Esophagus mucosa (tissue), 1 donor: ENCODE data around the gene MYLK2. TPM values are rescaled to one million over a fixed set of nuclear protein-coding genes. Genes with fewer than 3 reads are reported as not detected.
"Not testable (repeated sequence)": the region's sequence is repeated elsewhere in the genome, so short reads cannot be mapped to it uniquely, and the experiment has no call there.

Source experiments
- ATAC-seq: fragments of 200-7000 bp; cut with Tn5 transposase; one replicate; pipeline ENCODE4 v1.9.1; 2020
- total RNA-seq: library from RNA; stranded (reverse); gene quantifications from one replicate; pipeline ENCODE4 v1.2.4, GENCODE V29; 2023
- donor health status: DM: yes; HTN: yes; CAD: no.

MYLK2 gene
- total RNA-seq, 1 donor from 2014 or later, result 0.12 TPM

DNA sequence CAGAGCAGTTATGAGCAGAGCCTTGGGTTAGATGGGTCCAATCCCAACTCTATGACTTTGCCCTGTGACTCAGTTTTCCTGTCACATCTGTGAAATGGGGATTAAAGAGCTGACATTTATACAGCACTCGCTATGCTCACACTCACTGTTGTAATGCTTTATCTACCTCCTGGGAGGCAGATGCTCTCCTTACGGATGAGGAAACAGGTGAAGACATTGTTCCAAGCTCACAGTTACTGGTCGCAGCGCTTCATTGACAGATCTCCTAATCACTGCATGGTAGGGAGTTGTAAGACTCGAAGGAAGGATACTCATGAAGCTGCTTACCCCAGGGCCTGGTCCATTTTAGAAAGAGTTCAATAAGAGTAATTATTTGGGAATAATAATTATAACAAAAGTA is 2.9 kb upstream of the MYLK2 start:
- peak; percentile 5 for ATAC-seq

DNA sequence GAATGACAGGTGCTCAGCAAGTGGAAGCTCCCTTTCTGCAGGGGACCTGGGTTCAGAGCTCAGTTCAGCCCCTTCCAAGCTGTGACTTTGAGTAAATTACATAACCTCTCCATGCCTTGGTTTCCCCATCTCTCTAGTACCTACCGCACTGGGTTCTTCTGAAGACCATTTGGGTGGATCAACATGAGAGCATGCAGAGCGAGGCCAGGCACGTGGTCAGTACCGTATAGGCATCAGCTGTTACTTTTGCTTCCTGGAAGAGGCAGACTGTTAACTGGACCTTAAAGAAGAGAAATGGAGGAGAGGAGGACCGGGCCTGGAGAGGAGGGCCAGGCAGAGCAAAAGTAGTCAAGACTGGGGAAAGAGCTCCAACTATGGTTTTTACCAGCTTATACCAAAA is 1.7 kb upstream of the MYLK2 start:
- ATAC-seq, result no peak

DNA sequence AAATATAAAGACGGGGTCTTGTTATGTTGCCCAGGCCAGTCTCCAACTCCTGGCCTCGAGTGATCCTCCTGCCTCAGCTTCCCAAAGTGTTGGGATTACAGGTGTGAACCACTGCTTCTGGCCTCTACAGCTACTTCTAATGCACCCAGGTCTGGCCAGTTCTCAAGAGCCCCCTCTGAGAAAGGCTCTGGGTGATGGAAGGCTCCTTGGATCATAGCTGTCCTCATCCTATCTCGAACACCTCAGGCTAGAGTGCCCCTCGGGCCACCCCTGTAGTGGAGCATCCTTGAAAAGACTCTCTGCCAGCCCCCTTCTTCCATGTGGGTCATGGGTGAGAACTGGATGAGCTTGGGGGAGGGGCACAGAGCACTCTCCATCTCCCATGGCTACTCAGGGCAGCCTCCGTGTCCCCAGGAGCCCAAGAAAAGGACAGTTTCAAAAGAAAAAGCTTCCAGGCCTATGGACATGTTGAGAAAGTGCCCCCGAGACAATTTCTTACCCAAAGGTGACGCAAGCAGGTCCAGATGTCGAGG is 714 bp upstream of the MYLK2 start:
- no peak for ATAC-seq

DNA sequence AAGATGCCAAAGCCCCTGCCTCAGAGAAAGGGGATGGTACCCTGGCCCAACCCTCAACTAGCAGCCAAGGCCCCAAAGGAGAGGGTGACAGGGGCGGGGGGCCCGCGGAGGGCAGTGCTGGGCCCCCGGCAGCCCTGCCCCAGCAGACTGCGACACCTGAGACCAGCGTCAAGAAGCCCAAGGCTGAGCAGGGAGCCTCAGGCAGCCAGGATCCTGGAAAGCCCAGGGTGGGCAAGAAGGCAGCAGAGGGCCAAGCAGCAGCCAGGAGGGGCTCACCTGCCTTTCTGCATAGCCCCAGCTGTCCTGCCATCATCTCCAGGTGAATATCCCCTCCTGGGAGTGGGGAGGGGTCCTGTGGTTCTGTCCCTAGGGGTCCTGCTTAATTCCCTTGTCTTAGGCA is 1.1 kb downstream of the MYLK2 start:
- ATAC-seq, result no peak

DNA sequence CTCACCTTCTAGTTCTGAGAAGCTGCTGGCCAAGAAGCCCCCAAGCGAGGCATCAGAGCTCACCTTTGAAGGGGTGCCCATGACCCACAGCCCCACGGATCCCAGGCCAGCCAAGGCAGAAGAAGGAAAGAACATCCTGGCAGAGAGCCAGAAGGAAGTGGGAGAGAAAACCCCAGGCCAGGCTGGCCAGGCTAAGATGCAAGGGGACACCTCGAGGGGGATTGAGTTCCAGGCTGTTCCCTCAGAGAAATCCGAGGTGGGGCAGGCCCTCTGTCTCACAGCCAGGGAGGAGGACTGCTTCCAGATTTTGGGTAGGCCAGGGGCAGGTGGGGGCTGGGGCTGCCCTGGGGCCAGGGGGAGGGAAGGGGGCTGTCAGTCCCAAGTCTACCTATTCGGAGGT is 2.3 kb downstream of the MYLK2 start:
- ATAC-seq, result no peak

DNA sequence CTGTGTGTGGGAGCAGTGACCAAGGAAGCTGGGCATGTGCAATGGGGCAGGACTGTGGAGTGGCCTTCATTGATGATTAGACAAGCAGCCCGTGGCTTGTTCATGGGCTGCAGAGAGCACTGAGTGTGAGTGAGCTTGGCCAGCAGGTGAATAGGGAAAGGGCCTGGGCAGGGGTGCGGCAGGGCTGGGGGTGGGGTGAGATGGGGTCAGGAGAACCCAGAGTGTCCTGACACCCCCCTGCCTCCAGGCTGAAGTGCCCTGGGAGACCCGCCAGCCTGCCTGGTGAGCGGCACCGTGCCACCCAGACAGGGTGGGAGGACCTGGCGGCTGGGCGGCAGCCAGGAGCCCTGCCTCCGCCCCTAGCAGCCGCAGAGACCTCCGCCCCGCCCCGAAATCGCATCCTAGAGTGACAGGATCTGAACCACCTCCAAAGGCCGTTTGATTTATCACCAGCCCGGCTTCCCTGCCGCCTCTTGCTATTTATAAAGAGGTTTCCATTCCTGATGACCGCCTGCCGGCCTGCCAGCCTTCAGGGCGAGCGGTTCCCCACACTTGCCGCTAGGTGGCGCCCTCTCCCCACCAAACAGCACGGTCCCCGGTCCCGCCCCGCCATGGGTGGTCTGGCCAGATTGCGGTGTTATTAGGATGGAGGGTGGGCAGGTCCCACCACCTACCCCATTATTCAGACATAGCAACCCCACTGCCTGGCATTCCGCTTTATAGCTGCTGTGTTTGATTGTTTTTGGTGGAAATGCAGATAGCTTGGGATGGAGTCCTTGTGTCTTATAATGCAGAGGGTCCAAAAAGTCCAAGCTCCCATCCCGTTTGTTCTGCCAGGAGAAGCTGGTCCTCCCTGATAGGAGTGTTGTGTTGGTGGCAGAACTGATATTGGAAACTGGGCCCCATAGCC is 3.5 kb downstream of the MYLK2 start:
- ATAC-seq, result peak; percentile 65

DNA sequence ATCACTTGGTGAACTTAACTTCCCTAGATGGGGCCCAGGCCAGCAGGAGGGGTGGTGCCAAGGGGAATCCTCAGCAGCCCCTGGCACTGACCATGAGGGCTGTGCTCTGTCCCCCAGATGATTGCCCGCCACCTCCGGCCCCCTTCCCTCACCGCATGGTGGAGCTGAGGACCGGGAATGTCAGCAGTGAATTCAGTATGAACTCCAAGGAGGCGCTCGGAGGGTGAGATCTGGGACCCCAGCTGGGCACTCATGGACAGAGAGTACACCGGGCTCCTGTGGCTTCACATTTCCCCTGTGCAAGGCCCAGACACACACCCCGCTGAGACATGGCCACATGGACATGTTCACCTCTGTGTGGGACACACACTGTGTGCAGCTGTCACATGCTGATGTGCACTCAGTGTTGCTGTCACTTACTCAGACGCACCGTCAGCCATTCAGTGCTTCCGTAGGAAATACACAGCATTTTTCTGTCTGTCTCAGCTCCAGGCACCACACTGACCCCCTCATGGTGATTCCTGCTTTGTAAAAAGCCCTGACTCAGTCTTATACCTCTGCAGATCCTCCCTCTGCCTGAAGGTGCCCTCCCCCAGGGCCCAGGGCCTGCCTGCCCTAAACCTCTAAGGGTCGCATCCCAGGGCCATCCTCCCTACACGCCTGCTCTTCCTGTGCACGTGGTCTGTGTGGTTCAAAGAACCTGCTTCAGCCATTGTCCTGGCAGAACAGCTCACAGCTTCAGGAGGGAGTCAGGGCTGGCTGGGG is 4.4 kb downstream of the MYLK2 start:
- peak; percentile 15 for ATAC-seq

DNA sequence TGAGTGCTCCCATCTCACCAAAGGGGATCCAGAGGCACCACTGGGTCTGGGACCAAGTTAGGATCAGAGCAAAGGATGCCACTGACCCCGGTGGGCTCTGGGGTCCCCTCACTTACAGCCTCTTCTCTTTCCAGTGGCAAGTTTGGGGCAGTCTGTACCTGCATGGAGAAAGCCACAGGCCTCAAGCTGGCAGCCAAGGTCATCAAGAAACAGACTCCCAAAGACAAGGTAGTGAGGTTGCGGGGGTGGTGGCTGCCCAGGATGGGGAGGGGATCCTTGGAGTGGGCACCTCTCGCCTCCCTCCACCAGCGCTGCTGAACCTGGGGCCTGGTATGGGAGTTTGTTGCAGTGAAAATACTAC is 4.9 kb downstream of the MYLK2 start:
- ATAC-seq, result no peak

DNA sequence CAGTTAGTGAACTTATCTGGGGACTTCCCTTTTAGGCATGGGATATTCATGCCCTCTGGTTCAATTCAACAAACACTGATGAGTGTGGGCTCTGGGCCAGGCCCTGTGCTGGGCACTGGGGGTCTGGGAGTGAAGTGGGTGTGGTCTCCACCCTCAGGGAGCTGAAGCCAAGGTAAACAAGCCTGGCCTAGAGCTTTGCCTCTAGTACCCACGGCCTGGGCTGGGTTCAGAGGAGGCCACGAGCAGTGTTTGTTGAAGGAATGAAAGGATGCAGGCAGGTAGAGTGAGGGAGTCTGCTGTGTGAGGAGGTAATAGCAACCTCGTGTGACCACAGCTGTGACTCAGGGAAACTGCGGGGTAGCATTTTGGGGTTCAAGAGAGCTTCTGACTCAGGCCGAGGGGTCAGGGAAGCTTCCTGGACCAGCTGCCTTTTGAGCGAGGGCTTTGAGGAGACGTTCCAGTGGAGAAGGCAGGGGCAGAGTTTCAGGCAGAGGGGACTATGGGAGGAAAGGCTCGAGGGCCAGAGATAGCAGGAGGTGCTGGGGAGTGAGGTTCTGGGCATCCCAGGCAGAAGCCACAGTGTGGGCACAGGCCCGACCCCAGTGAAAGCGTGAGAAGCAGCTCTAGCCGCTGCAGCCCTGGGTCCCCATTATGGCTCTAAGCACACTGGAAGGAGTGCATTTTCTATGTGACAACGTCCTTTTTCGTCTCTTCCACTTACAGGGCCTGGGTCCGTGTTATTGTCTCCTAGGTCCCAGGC is 5.6 kb downstream of the MYLK2 start:
- no peak for ATAC-seq

DNA sequence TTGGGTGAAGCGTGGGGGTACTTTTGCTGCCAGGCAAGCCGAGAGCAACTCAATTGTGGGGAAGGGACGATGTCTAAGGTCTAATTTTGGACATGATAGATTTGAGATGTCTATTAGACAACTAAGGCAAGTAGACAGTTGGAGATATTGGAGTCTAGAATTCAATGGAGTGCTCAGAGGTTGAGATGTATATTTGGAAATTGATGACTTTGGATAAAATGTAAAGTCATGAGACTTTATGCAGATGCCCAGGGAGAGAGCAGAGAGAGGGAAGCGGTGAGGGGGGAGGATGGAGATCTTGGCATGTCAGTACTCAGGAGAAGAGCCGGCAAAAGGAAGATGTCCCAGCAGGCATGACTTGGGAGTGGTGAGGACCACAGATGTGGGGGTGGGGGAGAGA is 6.9 kb downstream of the MYLK2 start:
- ATAC-seq, result no peak

DNA sequence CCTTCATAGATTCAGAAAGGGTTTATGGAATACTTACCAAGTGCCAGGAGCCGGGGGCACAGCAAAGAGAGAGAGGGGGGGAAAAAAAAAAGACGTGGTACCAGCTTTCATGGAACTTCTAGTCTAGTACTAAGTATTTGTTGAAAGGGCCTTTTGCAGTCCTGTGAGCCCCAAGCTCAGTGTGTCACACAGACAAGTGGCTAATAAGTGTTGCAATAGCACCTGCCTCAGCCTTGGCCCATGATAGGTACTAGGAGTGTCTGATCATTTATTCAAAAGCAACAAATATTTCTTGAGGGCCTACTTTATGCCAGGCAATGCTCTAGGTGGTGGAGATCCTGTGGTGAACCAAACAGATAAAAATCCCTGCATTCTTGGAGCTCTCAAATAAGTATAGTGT is 7.9 kb downstream of the MYLK2 start:
- ATAC-seq, result no peak

DNA sequence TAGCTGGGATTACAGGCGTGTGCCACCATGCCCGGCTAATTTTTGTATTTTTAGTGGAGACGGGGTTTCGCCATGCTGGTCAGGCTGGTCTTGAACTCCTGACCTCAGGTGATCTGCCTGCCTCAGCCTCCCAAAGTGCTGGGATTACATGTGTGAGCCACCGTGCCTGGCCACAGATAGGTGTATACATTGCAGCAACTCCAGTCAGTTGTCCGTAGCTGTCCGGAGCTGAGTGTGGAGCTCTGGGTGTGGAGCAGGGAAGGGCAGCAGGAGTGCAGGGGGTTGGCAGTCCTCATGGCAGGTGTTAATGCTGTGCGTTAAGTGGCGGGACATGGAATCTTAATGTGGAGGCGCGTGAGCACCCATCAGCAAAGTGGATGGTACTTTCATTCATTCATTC is 8.9 kb downstream of the MYLK2 start:
- ATAC-seq, result not testable (repeated sequence)

DNA sequence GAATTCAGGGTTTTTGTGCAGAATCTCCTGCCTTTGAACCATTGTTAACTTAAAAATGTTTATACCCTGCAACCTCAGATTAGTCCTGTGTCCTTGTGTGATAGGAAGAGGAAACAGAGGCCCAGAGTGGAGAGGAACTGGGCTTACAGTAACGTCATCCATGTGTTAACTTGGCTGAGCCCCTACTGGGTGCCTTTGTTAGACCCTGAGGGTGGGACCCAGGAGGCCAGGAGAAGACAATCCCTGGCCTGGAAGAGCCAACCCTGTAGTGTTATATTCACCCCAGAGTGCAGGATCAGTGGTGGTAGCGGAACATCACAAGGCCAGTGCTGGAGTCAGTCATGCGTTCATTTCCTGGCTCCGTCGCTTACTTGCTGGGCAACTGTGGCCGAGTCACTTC is 10.6 kb downstream of the MYLK2 start:
- ATAC-seq, result no peak

DNA sequence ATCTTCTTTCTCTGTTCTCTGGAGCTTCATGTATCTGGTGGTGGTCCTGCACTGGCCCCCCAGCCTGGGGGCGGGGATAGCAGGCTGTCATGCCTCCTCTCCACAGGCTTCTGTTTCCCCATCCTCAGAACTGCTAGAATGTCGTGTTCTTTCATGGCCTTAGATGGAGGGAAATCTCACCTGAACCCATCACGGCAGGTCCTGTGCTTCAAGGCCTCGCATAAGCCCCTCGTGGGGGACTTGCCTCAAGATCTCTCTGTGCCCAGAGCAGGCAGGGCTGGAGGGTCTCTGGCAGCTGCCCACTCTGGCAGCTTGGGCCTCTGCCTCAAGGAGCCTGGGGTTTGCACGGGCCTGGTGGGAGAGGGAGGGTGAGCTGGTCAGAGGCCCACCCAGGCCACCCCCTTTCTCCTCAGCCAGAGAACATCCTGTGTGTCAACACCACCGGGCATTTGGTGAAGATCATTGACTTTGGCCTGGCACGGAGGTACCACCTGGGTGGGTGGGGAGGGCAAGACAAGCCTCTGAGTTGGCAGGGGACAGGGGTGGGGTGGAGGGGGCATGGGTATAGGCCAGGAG is 11.3 kb downstream of the MYLK2 start:
- no peak for ATAC-seq

DNA sequence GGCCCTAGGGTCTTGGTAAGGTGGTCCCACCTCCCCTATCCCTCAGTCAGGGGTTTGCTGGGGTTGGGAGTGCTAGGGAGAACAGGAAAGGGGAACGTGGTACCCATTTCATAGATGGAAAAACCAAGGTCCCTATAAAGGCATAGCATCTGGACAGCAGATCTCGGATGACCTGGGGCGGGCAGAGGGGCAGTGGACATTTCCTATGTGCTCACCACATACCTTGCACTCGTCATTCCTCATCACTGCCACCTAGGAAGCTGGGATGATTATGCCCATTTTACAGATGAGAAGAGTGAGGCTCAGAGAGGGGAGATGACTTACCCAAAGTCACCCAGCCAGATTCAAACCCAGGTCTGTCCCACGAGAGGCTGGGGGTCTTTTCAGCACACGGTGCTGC is 12.1 kb downstream of the MYLK2 start:
- no peak for ATAC-seq

DNA sequence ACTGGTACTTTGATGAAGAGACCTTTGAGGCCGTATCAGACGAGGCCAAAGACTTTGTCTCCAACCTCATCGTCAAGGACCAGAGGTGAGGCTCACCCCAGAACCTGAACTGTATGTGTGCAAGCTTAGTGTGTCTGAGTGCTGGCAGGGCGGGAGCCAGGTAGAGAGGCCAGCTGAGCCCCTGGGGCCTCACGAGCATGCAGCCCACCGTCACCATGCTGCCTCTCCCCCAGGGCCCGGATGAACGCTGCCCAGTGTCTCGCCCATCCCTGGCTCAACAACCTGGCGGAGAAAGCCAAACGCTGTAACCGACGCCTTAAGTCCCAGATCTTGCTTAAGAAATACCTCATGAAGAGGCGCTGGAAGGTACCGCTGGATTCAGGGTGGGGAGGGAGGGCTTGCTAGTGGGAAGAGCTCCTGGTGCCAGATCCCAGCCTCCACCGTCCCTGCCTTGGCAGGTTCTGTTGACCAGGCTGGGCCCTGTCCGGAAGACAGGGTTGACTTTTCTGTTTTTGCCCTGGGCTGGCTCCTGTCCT is 12.7 kb downstream of the MYLK2 start:
- ATAC-seq, result no peak

DNA sequence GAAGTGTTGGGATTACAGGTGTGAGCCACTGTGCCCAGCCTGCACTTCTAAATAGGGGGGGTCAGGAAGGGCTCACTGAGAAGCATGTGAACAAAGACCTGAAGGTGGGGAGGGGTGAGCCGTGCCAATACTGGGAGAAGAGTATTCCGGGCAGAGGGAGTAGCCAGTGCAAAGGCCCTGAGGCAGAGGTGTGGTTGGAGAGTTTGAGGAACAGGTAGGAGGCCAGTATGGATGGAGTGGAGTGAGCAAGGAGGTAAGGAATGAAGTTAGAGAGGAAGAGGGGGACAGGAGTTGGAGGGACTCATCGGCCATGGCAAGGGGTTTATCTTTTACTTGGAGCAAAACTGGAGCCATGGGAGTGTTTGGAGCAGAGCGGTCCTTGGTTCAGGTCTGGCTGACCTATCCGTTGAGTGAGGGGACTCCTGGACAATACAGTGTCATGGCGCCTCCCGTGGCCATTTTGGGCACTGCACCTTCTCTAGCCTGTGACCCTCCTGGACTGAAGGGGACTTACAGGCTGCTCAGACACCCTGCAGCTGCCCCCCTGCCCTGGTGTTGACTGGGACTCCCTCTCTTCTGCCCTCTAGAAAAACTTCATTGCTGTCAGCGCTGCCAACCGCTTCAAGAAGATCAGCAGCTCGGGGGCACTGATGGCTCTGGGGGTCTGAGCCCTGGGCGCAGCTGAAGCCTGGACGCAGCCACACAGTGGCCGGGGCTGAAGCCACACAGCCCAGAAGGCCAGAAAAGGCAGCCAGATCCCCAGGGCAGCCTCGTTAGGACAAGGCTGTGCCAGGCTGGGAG is 14.2 kb downstream of the MYLK2 start:
- ATAC-seq, result no peak

DNA sequence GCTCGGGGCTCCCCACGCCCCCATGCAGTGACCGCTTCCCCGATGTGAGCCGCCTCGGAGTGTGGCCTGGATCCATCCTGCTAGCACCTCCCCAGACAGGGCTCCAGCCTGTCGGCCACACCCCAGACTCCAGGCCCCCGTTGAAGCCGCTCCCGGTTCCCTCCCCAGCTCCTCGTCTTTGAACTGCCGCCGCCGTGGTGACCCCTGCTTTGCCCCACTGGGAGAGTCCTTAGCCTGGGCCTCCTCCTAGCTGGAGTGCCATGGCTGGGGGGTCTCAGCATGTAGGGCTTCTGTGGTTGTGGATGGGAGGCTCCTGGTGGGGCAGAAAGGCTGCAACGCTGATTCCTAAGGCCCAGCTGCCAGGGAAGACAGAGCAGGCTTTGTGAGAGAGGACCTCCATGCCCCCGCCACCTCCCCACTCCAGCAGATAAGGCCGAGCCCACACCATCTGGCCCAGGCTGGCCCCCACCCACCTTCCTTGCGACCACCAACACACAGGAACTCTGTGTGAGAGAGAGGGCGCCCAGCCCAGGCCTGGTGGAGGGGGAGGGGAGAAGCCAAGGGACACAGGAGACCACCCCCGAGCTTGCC is 14.9 kb downstream of the MYLK2 start:
- ATAC-seq, result no peak

DNA sequence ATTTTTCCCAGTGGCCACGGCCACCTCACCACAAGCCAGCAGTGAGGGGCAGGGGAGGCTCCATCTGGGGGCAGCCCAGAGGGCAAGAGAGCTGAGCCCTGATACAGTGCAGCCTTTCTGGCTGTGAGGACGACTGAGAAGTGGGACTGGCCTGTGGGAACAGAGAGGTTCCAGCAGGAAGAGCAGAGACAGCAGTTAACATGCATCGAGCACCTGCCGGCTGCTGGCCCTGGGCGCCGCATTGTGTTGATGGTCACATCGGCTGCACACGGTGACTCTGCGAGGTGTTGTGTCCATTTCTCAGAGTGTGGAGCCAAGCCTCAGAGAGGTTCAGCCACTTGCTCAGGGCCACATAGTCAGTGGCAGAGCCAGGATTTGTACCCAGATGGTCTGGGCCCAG is 16.4 kb downstream of the MYLK2 start:
- no peak for ATAC-seq

DNA sequence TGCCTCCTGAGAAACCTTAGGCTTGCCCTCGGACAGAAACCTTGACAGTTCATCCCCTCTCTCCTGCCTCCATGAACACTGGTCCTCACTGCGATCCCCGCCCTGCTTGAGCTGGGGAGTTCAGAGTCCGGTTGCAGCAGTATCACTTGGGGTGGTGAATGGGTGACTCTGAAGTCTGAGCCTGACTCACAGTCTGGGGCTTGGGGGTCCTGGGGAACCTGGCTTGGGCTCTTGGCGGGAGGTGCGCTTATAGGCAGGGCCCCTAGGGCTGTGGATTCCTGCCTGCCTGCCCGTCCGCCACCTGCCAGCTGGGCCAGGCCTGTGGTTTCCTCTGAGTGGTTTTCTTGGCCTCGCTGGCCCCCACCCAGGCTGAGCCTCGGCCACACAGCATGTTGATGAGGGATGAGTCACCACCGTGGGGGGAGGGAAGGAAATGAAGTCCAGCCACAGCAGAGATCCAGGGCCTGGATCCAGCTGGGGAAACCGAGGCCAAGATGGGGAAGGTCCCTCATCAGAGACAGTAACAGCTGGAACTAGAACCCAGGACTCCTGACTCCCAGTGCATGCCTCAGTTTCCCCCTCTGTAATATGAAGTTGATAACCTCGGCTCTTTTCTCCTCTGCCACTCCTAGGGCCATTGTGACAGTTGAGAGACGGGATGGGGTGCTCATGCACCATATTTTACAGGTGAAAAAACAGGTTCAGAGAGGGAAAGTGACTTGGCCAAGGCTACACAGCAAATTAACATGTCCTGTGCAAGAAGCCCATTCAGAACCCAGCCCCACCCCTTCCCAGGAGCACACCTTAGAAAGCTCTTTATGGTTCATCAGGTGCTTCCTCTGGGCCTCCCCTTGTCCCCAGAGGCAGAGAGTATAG is 17.1 kb downstream of the MYLK2 start:
- peak; percentile 49 for ATAC-seq
